Stimulated activated CD4-positive, alpha-beta T cell treated with anti-CD3 and anti-CD28 coated beads, Interleukin-1b, Interleukin-23, amount 100 ng/mL, for 24 hours (primary cell): ENCODE results near the gene RHOC.

Experiments used
- DNase-seq, 4 experiments: peaks; one replicate each; pipeline ENCODE4 v3.0.0-alpha.2; 2020; ENCODE audit warnings: low read depth in 4 of 4, low spot score in 1 of 4

RHOC gene

DNA sequence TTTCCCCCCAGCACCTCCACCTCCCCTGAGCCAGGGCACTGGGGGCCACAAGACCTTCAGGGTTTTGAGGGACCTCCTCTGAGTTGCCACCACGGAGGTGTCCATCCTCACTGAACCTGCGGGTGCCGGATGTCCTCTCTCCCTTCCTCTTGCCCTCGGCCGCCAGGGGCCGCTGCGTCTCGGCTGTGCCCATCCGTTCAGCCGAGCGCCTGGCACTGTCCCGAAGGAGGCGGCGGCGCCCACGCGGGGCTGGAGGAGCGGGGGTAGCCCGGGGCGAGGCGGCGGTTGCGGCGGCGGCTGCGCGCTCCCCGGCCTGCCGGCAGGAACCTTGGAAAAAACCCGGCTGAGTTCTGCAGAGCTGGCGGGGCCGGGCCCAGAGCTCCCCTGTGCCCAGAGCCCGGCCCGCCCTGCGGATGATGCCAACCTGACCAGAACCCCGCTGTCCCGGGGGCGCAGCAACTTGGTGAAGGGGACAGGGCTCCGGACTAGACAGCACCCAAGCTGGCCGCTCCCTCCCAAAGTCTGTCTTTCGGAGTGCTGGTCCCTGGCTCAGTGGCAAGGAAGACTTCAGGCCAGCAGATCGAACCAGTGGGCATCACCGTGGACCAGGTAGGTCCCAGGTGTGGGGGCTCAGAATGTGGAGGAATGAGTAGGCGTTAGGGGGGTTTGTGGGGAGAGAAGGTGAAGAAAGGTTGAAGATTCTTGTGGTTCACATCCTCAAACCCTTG lies 11.9 kb upstream of the RHOC start:
- DNase-seq, result peak; percentile 47 to 70 (median 62)

DNA sequence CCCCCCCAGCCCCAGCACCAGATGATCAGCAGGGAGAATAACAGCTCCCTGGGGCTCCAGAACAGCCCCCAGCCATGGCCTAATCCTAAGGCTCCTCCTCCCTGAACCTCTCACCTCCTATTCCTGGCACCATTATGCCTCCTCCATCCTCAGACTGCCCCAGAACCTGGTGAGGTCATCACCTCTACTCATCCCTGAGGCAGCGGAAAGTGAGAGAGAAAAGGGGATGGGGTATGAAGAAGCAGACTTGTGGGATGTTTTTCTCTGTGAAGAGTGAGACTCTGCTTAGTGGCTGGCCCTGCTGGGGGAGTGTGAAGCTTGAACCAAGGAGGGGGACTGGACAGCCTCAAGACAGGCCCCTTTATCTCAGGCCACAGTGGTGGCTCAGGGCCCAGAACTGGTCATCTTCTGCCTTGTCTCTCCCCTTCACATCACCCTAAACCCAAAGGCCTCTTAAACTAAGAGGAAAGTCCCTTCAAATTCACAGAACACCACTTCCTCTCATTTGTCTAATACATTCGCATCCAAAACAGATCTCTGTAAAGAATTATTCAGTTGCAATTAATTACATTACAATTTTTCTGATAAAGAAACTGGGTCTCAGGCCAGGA lies 10.4 kb upstream of the RHOC start:
- no peak for DNase-seq

DNA sequence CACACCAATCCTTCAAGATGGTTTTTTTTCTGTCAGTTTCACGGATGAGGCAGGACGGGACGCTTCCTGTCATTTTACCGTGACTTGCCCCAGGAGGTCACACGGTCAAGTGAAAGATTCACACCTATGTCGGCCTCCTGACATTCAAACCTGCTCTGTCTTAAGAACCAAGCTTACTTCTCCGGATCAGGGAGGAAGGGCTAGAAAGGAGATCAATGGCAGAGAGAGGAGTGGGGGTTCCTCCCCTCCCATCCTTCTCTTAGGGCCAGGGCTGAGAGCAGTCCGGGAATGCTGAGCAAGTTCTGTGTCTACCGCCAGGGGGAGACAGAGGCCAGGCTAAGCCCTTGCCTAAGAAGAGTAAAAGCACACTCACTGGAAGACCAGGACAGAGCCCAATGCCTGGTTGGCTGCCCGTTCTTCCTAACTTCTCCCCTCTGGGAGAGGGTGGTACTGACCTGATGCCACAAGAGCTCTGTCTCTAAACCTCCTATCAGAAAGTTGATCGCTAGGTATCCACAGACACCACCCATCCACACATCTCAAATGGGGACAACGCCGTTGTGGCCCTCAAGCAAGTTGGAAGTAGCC lies 9.3 kb upstream of the RHOC start:
- DNase-seq, result peak; percentile 65 to 74 (median 73)

DNA sequence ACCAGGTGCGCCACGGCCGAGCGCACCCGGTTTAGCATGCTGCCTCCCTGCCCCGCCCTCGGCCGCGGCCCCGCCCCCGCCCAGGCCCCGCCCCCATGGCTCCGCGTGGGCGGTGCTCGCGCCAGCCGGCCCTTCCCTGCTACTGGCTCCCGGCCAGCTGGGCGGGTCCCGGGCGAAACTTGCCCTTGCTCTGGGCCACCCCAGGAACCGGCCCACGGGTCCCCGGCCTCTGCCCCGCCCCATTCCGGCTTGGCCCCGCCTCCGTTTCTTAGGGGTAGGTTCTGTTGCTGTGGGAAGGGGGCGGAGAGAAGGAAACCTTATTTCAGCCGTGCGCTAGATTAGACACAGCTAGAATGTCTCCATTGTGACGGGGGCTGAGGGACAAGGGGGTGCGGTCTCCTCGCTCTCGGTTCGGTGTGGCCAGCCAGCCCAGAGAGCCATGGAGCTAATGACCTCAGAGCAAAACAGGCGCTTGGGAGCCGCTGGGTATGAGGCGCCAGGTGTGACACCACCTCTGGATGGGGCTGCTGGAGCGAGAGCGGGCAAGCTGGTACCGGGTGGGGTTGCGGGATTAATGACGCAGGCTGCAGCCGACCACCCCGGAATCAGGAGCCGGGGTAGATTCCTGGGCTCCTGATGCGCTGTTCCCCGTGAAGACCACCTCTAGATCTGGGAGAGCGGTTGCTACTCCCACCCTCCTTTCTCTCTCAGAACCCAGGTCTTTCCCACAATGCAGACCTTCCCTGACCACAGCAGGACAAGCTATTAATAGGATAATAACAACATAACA lies 8.5 kb upstream of the RHOC start, which contains the start of gene PPM1J:
PPM1J (minus strand) TSS at position 69 of the 790 bp plus-strand sequence; CDS start at position 38, 31 bp downstream.
- peak; percentile 84 to 95 (median 86) for DNase-seq

DNA sequence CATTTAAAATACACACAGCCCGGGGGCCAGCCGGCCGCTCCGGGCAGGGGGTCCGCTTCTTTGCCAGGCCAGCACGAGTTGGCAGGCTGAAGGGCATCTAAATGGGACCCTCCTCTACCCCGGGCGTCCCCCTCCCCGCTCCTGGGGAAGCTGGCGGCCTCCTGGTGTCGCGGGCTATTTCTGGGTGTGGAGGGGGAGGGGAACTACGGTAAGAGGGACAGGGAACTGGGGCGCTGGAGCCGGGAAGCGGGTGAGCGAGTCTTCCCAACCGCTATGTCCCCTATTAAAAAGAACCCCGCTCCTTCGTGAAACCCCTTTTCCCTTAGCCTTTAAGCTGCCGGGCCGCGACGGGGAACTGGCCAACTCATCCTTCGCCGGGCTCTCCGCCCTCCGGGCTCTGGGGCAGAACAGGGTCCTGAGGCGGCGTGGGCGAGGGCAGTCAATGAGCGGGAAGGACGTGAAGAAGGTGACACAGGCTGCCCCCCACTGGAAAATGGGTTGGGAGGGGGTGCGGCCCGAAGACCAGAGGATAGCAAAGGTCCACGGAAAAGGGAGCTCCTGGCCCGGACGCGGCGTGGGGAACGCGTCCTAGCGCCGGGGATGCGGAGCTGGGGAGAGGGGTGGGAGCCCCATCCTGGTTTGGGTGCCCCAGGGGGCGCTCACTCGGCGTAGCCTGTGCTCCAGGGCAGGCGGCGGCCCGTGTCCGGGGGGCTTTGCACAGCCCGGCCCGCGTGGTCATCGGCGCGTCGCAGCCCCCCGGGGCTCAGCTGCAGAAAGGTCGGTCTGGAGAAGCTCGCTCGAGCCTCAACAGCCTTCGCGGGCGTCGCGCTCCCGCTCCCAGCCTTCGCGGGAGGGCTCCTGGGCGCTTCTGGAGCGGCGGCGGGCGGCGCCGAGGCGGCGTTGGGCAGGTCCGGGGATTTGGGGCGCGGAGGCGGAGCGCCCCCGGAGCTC lies 7.7 kb upstream of the RHOC start:
- DNase-seq, result no peak

DNA sequence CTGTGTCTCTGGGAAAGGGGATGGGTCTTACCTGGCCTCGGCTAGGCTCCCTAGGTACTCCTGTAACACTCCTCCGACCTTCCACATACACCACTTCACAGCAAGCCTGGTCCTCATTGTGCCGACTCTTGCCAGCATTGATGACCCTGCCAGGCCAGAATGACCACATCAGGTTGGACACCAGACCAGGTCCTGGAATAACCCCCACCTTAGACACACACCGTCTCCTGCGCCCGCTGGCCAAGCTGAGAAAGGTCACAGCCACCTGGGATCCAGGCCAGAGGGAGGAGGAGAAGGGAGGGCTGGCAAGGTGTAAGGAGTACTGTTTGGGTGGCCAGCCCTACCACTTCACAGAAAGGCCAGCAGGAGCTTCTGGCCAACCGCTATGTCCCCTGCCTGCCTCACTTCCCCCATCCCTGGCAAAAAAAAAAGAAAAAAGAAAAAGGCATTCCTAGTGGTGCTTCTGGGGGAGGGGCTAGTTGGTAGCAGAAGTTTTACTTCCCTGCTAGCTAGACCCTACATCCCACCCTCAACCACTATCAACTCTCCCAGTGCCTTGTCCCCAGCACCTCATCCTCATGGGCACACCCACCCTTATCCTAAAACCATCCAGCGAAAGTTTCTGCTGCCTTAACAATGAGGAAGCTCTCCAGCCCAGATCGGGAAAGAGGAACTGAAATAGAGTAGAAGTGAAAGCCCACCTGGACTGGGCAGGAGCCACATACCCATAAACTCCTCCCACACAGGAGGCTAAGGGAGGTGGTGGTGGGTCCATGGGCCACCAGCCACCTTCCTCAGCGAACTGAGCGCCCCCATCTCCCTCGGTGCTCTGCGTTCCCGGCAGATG lies 6.8 kb upstream of the RHOC start:
- no peak for DNase-seq

DNA sequence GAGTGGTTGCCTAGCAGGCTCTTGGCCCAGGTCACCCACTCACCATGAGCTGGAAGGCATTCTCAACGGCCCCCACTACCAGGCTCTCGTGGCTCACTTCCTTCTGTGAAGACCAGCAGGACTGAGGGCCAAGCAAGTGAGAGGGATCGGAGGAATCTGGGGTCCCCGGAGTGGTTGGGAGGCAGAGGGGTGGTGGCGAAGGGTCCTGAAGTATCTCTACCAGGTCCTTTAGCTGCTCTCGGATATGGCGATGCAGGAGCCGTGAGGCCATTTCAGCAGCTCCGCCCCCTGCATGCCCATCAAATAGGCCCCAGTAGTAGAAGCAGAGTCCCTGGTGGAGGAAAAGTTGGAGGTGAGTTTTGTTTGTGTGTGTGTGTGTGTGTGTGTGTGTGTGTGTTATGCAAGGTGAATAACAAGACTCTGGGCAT lies 5.8 kb upstream of the RHOC start:
- no peak for DNase-seq

DNA sequence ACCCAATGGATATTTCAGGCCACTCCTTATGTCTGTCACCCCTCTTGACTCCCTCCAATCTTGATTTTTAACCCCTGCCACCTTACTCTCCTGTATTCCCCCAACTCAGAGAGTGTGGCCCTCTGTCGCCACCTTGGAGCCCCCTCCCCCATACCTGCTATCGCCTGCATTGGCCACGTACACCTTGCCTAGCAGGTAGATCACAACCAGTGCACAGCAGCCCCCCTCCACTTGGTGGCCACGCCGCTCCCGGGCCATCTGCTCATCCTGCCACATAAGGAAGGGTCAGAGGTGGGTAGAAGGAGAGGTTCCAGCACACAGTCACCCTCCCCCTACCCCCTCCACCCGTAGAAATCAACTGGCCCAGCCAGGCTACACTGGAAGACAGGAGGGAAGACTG lies 5.3 kb upstream of the RHOC start:
- DNase-seq, result no peak

DNA sequence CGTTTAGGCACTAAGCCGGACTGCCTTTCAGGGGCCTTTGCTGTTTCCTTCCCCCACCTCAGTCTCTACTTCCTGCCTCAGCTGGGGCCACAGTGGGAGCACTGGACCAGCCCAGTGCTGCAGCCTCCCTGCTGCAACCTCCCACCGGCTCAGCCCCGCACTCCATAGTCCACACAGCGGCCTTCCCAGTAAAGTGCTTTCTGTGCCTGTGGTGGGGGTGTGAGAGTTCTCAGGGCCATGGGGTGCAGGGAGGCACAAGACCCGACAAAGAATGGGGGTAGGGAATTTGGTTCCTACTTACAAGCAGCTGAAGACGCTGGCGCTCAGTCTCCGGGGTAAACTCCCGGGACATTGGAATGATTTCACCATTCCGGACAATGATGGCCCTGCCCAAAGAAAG lies 4.7 kb upstream of the RHOC start:
- DNase-seq, result no peak

DNA sequence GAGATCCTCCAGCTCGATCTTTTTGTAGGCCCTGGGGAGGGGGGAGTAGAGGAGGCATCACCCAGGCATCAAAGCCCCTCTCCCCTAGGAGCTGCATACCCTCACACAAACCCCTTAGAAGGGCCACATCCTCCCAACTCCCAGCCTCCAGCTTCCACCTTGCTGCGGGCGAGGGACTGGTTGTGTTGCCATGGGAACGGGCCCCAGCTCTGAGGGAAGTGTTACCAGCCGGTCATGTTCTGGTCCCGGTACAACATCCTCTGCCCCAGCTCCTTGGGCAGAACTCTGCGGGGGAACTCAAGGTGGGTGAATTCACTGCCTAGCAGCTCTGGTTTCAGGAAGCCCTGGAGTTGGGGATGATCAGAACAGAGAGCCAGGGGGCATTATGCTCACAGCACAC lies 4.1 kb upstream of the RHOC start:
- no peak for DNase-seq

DNA sequence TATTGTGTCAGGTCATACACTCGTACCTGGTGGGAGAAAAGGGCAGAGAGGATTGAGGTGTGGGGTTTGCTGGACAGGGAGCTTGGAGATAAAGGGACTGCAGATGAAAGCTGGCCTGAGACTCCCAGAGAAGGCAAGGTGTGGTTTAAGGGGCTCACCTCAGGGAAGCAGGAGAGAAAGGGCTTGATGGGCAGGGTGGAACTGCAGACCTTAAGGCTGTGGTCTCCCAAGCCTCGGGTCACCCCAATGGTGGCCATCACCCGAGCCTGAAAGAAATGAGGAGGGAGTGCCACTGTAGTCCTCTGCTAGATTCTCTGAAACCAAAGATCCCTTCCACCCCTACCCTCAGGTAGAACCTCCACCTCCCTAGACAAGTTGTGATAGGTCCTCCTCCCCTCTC lies 3.7 kb upstream of the RHOC start:
- no peak for DNase-seq

DNA sequence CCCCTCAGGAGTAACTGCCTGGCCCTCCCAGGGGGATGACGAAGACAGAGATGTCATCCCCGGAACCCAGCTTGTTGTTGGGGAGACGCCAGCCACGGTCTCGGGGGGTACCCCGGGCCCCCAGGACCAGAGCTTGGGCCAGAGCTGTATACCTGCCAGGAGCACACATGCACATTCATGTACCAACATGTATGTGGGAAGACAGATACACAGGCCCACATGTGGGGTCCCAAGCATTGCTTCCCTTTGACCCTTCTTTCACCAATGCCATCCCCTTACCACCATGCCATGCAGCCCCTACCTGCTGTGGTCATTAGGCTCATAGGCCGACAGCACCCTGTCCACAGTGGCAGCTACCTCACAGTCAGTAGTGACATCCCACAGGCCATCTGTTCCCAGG lies 3.2 kb upstream of the RHOC start:
- DNase-seq, result no peak

DNA sequence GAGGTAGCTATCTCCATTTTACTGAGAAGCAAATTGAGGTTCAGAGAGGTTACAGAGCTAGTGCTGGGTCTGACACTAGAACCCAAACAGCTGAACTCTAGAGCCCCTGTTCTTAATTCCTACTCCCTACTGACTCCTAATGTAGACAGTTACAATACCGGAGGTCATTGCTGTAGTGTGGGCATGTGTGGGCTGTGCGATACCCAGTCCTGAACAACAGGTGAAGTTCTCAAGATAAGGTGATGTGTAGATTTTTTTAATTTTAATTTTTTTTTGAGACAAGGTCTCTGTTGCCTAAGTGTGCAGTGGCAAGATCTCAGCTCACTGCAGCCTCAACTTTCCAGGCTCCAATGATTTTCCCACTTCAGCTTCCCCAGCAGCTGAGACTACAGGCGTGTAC lies 1.6 kb upstream of the RHOC start:
- no peak for DNase-seq

DNA sequence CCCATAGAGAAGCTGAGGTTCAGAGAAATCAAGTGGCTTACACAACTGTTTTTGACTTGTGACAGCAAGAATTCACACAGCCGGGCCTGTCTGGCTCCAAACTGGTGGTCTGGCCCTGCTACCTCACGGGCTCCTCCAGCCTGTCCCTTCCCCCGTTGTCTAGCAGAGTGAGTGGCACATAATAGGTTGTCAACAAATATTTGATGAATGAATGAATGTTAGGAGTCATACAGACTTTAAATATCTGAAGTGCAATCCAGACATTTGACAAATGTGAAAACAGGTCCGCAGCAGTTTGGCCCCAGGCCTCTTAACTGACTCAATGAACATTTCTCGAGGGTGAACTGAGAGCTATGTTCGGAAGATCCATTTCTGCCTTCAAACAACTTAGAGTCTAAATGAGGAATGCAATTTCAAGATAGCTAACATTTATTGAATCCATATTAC lies 1.1 kb upstream of the RHOC start:
- DNase-seq, result no peak

DNA sequence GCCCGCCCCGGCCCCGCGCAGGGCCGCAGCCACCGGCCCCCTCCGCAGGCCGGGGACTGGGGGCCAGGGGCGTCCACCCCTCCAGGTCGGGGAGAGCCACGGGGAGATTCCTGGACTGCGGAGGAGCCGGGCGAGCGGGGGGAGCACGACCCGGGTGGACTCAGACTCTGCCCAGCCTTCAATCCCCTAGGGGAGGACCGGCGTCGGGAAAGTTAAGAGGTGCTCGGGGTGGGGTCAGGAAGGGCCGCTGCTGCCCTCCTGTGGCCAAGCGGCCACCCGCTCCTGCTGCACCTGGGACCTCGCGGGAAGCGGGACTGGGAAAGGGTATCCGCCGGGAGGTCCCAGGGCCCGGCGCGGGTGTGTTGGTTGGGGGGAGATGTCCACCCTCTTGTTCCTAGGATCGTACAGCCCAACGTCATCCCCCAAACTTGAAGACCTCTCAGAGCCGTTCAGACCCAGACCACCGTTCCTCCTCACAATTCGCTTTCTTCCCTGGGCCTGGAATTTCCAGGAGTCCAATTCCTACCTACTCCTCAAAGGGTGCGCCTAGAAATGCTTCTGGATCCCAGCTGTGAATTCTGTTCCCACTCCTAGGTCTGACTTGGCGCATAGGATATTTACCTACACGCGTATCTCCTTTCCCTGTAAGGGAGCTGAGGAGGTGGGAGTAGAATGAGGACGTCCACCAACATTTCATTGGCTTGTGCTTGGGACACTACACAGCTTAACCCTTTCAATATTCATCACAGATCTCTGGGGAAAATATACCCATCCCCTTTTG lies 484 bp upstream of the RHOC start:
- peak in 2 of 4 experiments; percentile 53 to 55 for DNase-seq

DNA sequence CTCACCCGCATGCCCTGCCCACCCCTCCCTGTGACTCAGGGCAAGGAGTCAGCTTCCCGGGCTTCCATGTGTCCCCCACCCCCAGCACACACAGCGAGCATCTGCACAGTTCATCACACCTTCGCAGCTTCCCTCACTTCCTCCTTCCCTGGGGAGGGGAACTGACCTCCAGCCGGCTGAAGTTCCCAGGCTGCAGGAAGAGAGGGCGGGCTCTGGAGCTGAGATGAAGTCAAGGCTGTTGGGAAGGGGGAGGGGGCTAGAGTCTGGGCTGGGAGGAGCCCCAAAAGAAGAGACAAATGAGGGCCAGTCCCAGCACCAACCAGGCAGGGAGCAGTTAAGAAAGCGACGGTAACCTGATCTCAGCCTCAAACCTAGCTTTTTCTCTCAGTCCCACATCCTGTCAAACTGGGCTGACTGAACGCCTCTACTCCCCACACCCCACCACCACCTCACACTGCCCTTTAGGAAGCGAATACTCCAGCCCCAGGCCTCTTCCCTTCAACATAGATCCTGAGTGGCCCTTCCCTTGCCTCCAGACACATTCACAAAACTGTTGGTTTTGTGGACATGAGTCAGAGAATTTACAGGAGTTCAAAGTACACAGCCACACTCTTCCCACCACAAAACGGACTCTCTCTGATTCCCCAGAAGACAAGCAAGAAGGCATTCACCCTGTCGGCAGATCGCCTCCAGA lies 1.8 kb downstream of the RHOC start:
- no peak for DNase-seq

DNA sequence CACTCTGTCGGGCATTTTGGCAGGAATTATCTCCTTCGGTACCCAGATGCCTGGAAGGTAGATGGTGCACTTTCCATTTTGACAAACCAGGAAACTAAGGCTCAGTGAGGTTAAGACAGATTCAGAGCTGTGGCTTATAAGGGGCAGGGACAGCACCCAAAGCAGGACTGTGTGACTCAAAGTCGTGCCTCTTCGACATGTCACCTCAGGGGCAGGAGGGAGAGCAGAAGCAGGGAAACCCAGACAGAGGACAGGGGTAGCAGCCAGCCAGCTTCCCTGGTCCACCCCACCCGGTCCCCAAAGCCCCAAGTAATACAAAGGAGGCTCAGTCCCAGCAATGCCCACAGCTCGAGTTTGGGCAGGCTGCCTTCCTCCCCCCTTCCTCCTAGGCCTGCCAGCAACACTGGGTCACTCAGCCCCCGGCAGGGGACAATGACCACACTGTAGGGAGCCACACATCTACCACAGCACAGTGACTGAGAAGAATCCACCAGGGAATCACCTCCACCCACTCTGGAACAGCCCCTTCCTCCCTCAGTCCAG lies 2.5 kb downstream of the RHOC start:
- DNase-seq, result no peak

DNA sequence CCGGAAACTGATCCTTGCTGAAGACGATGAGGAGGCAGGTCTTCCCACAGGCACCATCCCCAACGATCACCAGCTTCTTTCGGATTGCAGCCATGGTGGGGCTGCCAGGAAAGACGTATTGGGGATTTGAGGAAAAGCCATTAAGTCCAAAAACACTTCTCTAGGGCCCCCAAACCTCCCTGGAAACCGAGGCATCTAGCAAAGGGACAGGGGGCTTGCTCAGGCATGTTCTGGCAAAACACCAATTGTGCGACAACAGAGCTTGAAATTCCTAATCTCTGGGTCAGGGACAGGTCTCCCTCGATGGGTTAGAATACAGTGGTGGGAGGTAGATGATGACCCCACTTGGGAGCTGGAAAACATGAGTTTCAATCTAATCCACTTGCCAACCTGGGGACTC lies 3.2 kb downstream of the RHOC start:
- DNase-seq, result no peak
